CD4-positive, alpha-beta T cell treated with Interleukin-15 for 4 hours (primary cell): ENCODE results near the gene SFXN1.

ENCODE experiments used
- DNase-seq: peaks from one replicate; pipeline ENCODE4 v3.0.0-alpha.2; 2020; ENCODE audit warnings: low spot score

SFXN1 gene

DNA sequence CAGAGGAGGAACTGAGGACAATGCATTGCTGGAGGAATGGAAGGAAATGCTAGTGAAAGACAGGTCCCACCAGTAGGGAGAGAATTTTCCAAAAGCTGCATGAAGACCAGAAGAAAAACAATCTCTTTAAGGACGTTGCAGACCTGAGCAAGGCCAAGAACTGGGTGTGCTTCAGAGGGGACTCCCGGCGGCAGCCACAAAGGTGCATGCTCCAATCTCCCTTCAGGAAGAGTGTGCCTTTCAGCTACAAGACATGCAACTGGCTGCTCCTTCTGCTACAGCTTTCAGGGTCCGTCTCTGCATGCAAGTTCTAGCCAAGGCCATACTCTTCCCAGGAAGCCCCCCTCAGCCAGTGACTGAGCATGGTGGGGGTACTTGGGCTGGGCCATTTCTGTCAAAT is 62.9 kb downstream of the SFXN1 start:
- DNase-seq = no peak

DNA sequence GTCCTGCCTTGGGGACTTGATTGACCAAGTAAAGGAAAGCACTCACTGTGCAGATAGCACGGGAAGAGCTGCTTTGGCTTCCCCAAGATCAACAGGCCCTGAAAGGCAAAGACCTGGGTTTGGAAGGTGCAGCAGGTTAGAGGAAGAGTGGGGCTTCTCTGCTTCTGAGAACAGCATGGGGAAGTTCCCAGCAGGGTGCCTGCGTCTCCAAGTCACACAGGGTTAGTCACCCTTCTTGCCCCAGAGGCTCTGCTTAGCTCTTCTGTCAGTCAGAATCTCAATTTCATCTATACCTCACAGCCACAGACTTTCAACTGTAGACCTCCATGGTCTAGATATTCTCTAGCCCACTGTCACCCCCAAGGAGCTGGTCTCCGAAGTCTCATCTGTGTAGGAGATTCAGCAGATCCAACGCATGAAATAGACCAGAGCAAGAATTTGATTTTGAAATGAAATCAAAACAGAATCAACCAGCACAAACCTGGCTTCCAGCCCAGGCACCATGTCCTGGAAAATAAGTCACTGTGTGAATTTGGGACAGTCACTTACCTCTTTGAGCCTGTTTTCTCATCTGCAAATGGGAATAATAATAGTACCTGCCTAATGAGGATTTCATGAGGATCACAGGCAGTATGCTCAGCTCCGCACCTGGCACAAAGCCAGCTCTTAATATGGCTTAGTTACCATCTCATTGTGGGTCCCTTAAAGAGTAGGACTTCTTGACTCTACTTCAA is 64.0 kb downstream of the SFXN1 start:
- no peak for DNase-seq

- DNase-seq = no peak
Observed at GRCh38 chr5:175542966-175543235, 64.5 kb downstream of the SFXN1 start.

DNA sequence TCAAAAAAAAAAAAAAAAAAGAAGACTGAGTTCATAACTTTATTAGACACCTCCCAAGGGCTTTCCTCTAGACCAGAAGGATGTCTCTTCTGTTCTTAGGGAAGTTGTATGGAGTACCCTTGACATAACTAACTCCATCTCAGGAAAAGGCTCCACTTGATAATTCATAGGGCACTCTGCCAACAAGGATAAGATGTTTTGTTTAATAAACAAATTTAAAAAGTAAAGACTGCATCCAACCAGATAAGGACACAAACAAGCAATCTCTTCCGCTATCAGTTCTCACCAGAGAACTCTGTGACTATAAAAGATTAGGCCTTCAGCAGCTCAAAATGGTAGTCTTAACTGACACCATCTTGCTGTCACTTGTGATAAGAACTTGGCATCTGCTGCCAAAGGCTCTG is 65.8 kb downstream of the SFXN1 start:
- no peak for DNase-seq

- no peak for DNase-seq
Observed at GRCh38 chr5:175544586-175544985, 66.2 kb downstream of the SFXN1 start.

- DNase-seq = no peak
Observed at GRCh38 chr5:175547842-175548241, 69.5 kb downstream of the SFXN1 start.

DNA sequence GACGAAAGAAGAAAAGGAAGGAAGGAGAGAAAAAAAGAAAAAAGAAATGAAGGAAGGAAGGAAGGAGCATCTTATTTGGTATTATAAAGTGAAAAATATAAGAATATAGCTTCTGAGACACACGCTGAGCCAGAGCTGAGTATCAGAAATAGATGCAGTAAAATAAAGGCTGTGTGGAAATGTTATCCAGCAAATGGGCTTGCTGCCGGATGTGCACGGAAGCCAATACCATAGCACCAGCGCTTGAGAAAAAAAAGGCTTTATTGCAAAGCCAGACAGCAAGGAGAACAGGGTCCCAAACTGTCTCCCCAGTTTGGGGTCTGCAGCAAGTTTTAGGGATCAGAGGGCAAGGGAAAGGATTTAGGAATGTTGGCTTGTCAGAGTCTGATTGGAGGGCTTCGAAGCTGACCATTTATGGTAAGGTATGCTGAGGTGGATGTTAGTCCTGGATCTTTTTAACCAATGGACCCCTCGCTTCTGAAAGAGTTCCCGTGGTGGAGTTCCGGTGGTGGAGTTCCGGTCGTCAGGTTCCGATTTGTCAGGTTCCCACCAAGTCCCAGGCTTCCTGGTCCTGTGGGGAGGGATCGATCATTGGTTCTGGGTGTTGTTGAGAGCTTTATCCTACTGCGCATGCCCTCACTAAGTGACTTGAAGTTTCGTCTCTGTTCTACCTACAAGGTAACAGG is 70.4 kb downstream of the SFXN1 start:
- no peak for DNase-seq

GRCh38 chr5:175550055-175550805 is 71.9 kb downstream of the SFXN1 start:
- DNase-seq = no peak

DNA sequence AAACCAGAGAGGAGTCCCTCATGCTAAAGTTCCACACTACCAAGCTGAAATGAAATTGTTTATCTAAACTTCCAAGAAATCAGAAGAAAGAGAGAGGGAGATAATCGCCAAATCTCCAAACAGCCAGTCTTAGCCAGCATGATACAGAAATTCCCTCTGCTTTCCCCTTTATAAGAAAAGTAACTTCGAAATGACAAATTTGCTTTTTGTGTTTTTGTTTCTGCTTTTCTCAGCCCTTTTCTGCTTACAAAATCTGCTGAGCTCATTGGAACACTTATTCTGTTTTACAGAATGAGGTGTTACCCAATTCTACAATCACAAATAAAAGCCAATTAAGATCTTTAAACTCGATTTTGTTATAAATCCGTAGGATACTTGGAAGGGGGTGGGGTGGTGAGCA is 72.9 kb downstream of the SFXN1 start:
- DNase-seq = no peak

DNA sequence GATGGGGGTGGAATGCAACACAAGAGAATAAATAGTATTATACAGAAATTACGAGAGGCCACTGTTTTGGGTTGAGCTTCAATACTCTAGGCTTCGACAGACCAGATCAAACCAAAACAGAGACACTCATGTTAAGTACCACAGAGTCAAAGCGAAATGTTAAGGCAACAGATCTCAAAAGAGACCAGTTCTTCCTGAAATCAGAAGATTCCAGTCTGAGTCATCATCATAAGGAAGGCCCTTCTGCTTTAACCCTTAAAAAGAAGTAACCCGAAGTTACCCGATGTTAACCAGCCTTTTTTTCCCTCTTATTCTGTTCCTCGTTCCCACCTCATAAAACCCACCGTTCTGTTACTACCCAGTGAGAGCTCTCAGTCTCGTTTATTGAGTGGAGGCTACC is 75.9 kb downstream of the SFXN1 start:
- no peak for DNase-seq

- DNase-seq = no peak
Observed at GRCh38 chr5:175555168-175555785, 76.9 kb downstream of the SFXN1 start.

DNA sequence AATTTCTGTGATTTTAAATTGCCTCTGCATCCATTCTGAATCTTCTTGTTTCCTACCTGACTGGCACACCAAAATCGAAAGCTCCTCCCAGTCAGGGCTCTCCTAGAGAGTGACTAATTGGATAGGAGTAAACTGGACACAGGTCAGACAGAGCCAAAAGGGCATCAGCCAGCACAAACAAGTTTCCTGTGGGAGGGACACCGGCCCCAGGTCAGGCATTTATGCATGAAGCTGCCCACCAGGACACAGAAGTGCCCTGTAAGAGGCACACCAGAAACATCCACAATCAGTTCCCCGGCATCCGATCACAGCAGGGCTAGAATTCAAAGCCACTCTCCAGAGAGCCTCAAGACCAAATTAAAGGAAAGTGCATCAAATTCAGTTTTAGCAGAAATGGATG is 78.4 kb downstream of the SFXN1 start:
- no peak for DNase-seq

- DNase-seq = no peak
Observed at GRCh38 chr5:175557778-175558177, 79.4 kb downstream of the SFXN1 start.

- DNase-seq = no peak
Observed at GRCh38 chr5:175558801-175559480, 80.6 kb downstream of the SFXN1 start.

DNA sequence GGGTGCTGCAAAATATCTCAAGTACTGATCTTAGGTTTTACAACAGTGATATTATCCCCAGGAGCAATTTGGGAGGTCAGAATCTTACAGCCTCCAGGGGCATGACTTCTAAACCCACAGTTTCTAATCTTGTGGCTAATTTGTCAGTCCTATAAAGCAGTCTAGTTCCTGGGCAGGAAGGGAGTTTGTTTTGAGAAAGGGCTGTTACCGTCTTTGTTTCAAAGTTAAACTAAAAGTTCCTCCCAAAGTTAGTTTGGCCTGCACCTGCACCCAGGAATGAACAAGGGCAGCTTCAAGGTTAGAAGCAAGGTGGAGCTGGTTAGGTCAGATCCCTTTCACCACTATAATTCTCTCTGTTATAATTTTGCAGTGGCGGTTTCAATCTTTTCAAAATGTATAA is 81.7 kb downstream of the SFXN1 start:
- no peak for DNase-seq

DNA sequence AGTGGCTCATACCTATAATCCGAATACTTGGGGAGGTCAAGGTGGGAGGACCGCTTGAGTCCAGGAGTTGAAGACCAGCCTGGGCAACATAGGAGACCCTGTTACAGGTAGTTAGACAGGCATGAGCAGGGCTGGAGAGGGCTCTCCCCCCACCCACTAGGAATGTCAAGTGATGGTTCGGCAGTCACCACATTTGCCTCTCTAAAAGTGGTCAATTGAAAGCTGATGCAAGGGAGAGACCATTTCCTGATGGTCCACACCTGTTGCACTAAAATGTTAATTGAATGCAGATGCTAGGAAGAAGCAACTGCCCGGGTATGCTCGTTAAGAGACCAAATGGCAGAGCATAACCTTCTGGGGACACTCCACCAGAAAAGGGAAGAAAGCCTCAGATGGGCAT is 82.7 kb downstream of the SFXN1 start:
- DNase-seq = no peak

DNA sequence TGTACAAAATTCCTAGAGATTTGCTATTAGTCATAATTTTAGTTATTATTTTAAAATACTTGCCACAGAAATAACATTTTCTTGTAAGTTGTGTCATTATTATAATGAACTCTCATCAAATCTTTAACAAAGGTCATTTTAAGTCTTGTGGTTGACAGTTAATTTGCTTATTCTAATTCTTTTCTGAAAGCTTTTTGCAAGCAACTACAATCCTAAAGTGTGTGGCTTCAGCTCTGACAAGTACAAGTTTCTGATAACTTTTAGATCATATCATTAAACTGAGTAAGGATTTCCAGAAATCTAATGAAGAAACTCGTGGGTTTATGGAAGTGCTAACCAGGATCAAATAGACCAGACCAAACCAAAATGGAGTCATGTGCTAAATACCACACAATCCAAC is 86.4 kb downstream of the SFXN1 start:
- DNase-seq = no peak

DNA sequence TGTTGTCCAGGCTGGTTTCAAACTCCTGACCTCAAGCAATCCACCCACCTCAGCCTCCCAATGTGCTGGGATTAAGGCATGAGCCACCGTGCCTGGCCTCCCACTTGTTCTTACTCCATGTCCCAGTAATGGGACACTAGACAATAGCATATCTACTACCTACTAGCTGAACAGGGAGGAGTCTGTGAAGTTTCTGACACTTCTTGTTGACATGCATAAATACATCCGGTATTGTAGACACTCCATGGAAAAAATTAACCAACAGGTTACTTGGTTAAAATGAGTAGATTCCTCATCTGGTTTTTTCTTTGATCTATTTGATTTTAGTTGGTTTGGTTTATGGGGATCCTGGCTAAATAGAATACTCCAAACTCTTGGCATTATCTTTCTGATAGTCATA is 88.3 kb downstream of the SFXN1 start:
- no peak for DNase-seq

DNA sequence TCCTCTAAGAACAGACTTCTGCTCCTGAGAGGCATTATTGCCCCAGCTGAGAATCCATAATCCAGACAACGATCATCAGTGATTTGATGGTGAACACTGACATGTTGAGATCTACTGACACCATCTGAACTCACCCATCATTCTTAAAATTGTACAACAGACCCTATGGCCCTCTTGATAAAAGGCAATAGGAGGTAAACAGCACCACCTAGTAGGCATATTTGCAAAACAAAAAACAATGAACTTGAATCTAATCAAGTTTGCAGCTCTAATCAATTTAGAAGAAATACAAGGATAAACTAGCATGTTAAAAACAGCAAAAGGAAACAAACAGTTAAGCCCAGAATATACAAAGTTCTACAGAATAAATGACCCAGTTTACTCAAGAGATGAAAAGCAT is 89.6 kb downstream of the SFXN1 start:
- DNase-seq = no peak

GRCh38 chr5:175569701-175570100 is 91.3 kb downstream of the SFXN1 start:
- DNase-seq = no peak

DNA sequence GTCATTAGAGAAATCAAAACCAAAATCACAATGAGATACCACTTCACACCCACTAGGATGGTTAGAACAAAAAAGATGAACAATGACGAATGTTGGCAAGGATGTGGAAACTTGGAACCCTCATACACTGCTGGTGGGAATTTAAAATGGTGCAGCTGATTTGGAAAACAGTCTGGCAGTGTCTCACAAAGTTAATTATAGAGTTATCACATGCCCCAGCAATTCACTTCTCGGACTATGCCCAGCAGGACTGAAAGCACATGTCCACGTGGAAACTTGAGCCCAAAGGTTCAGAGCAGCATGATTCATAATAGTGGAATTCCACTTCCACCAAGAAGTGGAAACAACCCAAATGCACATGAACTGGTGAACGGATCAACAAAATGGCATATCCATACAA is 94.5 kb downstream of the SFXN1 start:
- no peak for DNase-seq

- no peak for DNase-seq
Observed at GRCh38 chr5:175573493-175574269, 95.3 kb downstream of the SFXN1 start.
